Fibroblast of peridontal ligament (primary cell): ENCODE data around the gene COPS2.
"Not testable (repeated sequence)": the region's sequence is repeated elsewhere in the genome, so short reads cannot be mapped to it uniquely, and the experiment has no call there.

Experiments used
- DNase-seq: peaks from one replicate; pipeline ENCODE4 v3.0.0-alpha.2; 2010; ENCODE audit errors: extremely low read depth

The COPS2 gene

GRCh38 chr15:49103002-49103401 lies 52.4 kb downstream of the COPS2 start:
- DNase-seq, result peak; percentile 36

DNA sequence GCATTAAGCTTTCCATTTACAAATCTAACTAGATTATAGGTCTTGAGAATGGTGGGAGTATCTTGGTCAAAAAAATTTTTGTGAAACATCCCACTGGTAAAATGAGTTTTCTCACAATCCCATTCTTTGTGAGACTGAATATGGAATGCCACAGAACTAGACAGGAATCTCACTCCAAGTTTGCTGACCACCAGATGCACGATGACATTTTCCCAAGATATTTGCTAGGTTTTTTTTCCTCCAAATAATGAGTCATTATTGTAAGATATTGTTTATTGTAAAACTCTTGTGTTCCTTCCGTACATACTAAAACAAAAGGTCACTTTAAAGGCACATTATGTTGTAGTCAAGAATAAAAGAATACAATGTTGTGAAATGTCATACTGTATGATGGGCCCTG lies 53.9 kb downstream of the COPS2 start:
- DNase-seq, result peak; percentile 56

DNA sequence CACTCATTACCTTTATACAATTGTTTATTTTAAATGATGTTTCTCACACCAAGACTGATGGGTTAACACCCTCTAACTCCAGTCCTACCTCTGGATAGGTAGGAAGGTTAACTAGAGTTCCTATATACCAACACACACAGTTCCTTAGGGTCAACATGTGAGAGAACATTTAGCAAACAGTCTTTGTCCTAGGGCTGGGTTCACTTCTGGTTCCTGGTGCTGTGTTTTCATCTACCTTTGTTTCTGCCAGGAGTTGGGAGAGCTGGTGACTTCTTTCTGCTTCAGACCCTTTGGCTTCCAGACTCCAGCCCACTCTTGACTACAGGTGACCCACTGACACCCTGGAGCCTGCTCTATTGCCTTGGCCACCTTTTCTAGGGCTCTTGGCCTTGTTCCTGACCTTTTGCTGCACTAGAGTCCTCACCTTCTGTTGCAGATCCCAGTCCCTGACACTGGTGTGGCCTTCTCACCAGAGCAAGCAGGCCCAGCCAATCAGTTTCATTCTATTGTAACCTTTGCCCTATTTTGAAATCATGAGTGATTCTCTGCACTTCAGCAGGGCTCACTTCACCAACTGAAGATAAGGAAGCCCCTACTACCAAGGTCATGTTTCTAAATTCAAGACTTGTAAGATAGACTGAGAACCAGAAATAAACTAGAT lies 59.2 kb downstream of the COPS2 start:
- DNase-seq, result no peak

DNA sequence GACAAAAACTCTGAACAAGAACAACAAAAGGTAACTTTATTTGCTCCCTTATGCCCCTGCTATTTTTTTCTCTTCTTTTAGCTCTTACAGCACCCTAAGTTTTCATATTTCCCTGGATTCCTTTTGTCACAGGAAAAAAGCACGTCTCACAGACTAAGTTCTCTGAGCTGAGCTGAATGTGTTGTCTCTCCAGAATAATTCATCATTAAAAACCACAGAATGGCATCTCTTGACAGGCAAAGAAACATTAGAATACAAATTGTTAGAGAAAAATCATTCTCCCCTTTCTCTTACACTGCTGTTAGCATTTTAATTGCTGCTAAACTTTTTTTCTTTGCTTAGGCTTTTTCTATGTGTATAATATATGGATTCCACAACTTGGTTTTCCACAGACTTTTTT lies 60.5 kb downstream of the COPS2 start:
- DNase-seq, result no peak

GRCh38 chr15:49093252-49094105 lies 61.9 kb downstream of the COPS2 start:
- no peak for DNase-seq

DNA sequence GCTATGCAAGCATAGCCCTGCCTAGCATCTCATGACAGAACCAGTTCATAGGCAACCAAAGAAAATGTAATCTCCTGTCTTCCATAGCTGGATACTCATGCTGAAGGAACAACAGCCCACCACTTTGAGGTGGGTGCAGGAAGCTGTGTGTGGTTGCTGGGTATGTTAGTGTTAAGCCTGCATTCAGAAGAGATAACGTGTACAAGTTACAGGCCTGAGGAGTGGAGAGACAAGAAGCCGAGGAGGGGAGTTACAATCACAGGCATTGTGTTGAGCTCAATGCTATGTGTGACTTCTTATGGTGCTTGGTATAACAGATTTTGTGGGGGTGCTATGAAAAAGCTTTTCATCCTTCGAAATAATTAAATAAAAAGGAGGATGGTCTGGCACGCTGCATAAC lies 66.4 kb downstream of the COPS2 start:
- DNase-seq, result no peak

DNA sequence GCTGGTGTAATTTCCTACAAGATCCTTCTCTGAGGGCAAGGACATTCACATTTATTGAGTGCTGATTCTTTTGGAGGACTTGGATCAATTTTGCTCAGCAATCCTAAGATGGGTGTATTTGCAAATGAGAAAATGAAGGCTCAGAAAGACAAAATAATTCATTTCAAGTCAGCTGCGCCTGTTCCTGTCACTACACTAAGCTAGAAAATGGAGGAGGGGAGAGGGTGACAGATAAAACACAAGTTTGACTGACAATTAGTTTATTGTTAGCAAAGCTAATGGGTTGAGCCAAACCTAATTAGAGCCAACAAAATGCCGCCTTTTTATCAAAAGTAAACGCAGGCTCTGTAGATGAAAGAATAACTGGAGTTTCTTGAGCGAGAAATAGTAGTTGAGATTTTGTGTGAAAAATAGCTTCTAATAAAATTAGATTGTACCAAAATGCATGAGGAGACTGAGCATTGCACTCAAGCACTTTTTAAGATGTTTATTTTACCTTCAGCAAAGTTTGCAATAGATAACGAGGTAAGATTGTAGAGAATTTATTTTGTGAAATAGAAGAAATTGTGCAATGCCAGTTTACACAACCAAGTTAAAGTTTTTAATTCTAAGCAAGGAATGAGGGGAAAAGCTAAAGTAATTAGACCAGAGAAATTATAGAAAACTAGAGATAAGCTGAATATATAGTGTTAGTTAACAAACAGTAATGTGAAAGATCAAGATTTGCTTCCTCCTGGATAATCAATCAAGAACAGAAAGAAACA lies 69.5 kb downstream of the COPS2 start:
- peak; percentile 30 for DNase-seq

- no peak for DNase-seq
These were observed 71.2 kb downstream of the COPS2 start for GRCh38 chr15:49084285-49084570.

DNA sequence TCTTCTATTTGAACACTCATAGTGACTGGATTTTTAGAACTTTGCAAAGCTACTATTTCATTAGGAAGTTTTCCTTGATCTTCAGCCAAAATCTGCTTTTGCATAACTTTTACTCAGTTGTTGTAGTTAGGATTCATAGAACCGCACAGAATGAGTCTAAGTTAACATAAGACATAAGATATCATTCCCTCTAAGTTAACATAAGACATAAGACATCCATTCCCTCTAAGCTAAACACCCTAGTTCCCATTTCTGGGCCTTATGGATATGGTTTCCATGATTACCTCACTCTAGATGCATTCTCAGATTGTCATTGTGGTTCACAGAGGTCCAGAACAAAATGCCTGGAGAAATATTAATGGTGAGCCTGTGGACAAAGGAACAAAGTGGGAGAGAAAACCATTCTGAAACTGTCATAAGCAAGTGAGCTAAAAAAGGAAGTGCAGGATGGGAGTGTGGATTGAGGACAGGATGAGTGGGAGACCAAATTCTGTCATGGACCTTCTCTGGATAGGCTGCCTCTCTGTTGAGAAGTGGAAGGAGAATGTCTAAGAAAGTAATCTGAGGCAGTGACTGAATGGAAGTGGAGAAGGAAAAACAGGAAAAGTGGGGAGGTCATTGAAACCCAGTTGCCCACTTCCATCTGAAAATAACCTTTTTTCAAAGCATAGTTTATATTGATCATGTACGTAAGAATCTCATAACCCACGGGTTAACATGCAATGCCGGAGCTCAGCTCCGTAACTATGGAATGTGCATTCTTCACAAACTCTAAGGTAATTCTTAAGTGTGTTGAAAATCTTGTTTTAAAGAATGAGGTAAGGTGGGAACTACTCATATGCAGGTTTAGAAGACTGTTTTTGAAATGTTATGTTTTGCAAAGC lies 71.8 kb downstream of the COPS2 start:
- DNase-seq, result peak; percentile 83

DNA sequence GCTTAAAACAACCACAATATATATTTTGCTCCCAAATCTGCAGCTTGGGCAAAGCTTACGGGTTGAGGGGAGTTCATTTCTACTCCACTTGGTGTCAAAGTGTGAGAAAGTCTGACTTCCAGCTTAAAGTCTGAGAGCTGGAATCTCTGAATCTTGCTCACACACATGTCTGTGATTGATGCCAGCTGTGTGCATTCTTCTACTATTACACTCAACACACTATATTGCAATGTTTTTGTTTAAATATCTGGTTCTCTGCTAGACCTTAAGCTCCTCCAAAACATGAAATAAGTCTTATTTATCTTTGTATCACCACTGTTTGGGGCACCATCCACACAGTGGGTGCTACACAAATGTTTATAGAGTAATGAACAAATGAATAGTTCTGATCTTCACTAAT lies 72.4 kb downstream of the COPS2 start:
- DNase-seq, result peak; percentile 94

- no peak for DNase-seq
These were observed 75.9 kb downstream of the COPS2 start for GRCh38 chr15:49079340-49080039.

DNA sequence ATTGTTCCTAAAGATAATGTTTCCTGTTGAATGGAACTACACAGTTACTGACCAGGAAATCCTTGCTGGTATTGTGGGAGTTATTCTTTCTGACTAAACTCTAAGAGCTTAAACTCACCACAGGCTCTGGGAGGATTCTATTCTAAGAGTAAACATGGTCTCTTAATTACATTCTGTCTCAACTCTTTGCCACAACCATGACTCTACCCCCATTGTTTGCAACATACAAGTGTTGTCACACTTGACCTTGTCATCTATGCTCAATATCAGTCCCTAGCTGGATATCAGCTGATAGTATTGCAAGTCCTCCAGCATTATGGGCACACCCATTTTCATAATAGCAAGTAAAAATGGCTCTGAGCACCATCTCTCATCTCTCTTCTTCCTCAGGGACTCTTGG lies 79.5 kb downstream of the COPS2 start:
- DNase-seq, result peak; percentile 38

DNA sequence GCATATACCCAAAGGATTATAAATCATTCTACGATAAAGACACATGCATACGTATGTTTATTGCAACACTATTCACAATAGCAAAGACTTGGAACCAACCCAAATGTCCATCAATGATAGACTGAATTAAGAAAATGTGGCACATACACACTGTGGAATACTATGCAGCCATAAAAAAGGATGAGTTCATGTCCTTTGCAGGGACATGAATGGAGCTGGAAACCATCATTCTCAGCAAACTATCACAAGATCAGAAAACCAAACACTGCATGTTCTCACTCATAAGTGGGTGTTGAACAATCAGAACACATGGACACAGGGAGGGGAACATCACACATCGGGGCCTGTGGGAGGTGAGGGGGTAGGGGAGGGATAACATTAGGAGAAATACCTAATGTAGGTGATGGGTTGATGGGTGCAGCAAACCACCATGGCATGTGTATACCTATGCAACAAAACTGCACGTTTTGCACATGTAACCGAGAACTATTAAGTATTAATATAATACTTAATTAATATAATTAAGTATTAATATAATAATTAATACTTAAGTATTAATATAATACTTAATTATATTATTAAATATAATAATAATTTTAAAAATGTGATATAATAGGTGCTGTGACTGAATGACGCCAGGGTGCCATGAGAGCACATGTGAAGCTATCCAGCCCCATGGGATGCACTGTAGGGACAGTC lies 80.7 kb downstream of the COPS2 start:
- DNase-seq, result not testable (repeated sequence)
